K562 (cell line): ENCODE data around the gene LRMDA. TPM values are rescaled to one million over a fixed set of nuclear protein-coding genes. Genes with fewer than 3 reads are reported as not detected.

Experiments
- ATAC-seq: fragments of 200-7000 bp; cut with Tn5 transposase; 3 replicates; pipeline ENCODE4 v1.9.1; 2020; ENCODE audit warnings: moderate library complexity
- BruUV-seq: library from RNA; stranded (reverse); fragments of 400-500 nt; replicated peaks from 2 replicates; lab custom pipeline; 2021; lab: Mats Ljungman, UMichigan
- CTCF ChIA-PET: fragments of 300-600 bp; formaldehyde crosslinking; extraction: SDS; loops from one replicate; lab custom pipeline; 2021; ENCODE audit warnings: low intra/inter-chr PET ratio; lab: Yijun Ruan, JAX
- POLR2A ChIA-PET: fragments of 300-600, 350-650 bp; sonication (Branson Sonifier 250); formaldehyde crosslinking; extraction: SDS; loops from one replicate; lab custom pipeline; 2021; ENCODE audit warnings: antibody characterized with exemption, inconsistent platforms; lab: Yijun Ruan, JAX
- DNase-seq, 4 experiments: peaks; one replicate each; pipeline versions ENCODE4 v3.0.0 to v3.0.0-alpha.2; 2011 to 2018; ENCODE audit warnings: low spot score in 3 of 4, mixed read lengths in 3 of 4; ENCODE audit errors: extremely low read depth in 1 of 4
- FAIRE-seq: peaks from 2 replicates; lab custom pipeline; 2011; peaks lifted over from hg19 to GRCh38; lab: Jason Lieb, UNC
- H2AFZ ChIP-seq: 2 replicates; pipeline ENCODE4 v1.6.0; 2011; ENCODE audit warnings: low read depth, low read length, control low read depth, inconsistent platforms
- H3K27ac ChIP-seq: fragments of 200-600 bp; 3 replicates; pipeline ENCODE4 v1.8.0; 2011; ENCODE audit warnings: low read depth, mild to moderate bottlenecking, control low read depth, inconsistent platforms, low read length, moderate library complexity, mixed read lengths; ENCODE audit errors: extremely low read depth
- H3K27me3 ChIP-seq, 2 experiments: fragments of 300-600 bp in 1 of 2; 2 replicates in 1 of 2; 3 replicates in 1 of 2; pipeline versions ENCODE4 v1.6.0 to v1.8.0; 2011; ENCODE audit warnings: inconsistent platforms in 2 of 2, low read length in 2 of 2, mild to moderate bottlenecking in 1 of 2, mixed read lengths in 1 of 2, moderate library complexity in 1 of 2; ENCODE audit not compliant: control insufficient read depth in 2 of 2, insufficient read depth in 2 of 2
- H3K36me3 ChIP-seq: fragments of 300-600 bp; 3 replicates; pipeline ENCODE4 v1.8.0; 2011; ENCODE audit warnings: mild to moderate bottlenecking, low read length, inconsistent platforms; ENCODE audit not compliant: control insufficient read depth, insufficient read depth
- H3K4me1 ChIP-seq, 2 experiments: fragments of 200-600 bp in 1 of 2; replicated peaks in 1 of 2; 2 replicates in 1 of 2; 3 replicates in 1 of 2; pipeline versions ENCODE4 v1.5.1 to v1.8.0; 2011; ENCODE audit warnings: inconsistent platforms in 2 of 2, low read length in 2 of 2, mild to moderate bottlenecking in 1 of 2, mixed read lengths in 1 of 2, moderate library complexity in 1 of 2; ENCODE audit not compliant: control insufficient read depth in 2 of 2, insufficient read depth in 2 of 2
- H3K4me2 ChIP-seq: 2 replicates; pipeline ENCODE4 v1.6.1; 2011; ENCODE audit warnings: low read length, control low read depth, inconsistent platforms, mixed read lengths; ENCODE audit not compliant: insufficient read depth
- H3K4me3 ChIP-seq: fragments of 200-600 bp; sonication (generic), shearing (Covaris generic); 2 replicates; pipeline ENCODE4 v1.5.1; 2016; ENCODE audit warnings: control low read depth, inconsistent platforms
- H3K79me2 ChIP-seq: fragments of 200-600 bp; 3 replicates; pipeline ENCODE4 v1.8.0; 2011; ENCODE audit warnings: low read length, inconsistent platforms; ENCODE audit not compliant: control insufficient read depth, insufficient read depth
- H3K9ac ChIP-seq, 2 experiments: 2 replicates each; pipeline versions ENCODE4 v1.6.0 to v1.6.1; 2011; ENCODE audit warnings: low read depth in 2 of 2, low read length in 2 of 2, control low read depth in 1 of 2, inconsistent platforms in 1 of 2, mild to moderate bottlenecking in 1 of 2, mixed read lengths in 1 of 2; ENCODE audit not compliant: insufficient read depth in 1 of 2
- H3K9me1 ChIP-seq: one replicate; pipeline ENCODE4 v1.6.0; 2011; ENCODE audit warnings: inconsistent platforms, mild to moderate bottlenecking, low read length, moderate library complexity; ENCODE audit not compliant: control insufficient read depth, insufficient read depth
- H3K9me3 ChIP-seq: replicated peaks from 2 replicates; pipeline ENCODE4 v1.5.1; 2011; ENCODE audit warnings: low read depth, low read length, inconsistent platforms; ENCODE audit not compliant: control insufficient read depth, insufficient read depth
- H4K20me1 ChIP-seq: replicated peaks from 2 replicates; pipeline ENCODE4 v1.6.1; 2011; ENCODE audit warnings: low read length, inconsistent platforms, mixed read lengths; ENCODE audit not compliant: control insufficient read depth, insufficient read depth
- ADNP ChIP-seq: fragments of 200-800 bp; sonication (Bioruptor generic); IDR thresholded peaks from 2 replicates; pipeline ENCODE4 v1.6.1; 2016; ENCODE audit warnings: missing genetic modification characterization, missing compliant biosample characterization
- CTCF ChIP-seq, 3 experiments: IDR thresholded peaks in 2 of 3; conservative IDR thresholded peaks in 1 of 3; 2 replicates each; pipeline ENCODE4 v1.5.1; 2011 to 2012; ENCODE audit warnings: low read length in 3 of 3, mild to moderate bottlenecking in 3 of 3, control low read depth in 2 of 3, improper control_type of control experiment in 1 of 3, inconsistent platforms in 1 of 3, low read depth in 1 of 3, mixed read lengths in 1 of 3, moderate library complexity in 1 of 3; ENCODE audit not compliant: insufficient read depth in 2 of 3
- FOSL1 ChIP-seq: fragments of 200-800 bp; sonication (Bioruptor generic); conservative IDR thresholded peaks from 2 replicates; pipeline ENCODE4 v1.6.1; 2016; ENCODE audit warnings: missing genetic modification characterization, missing compliant biosample characterization
- MAFG ChIP-seq: fragments of 450-650 bp; conservative IDR thresholded peaks from 2 replicates; pipeline ENCODE4 v1.6.1; 2016; ENCODE audit warnings: missing genetic modification characterization, missing compliant biosample characterization
- SRSF7 ChIP-seq: fragments of 200-400 bp; formaldehyde crosslinking; optimal IDR thresholded peaks from 2 replicates; pipeline ENCODE3; 2017; ENCODE audit warnings: mild to moderate bottlenecking, low read depth, low read length
- TAF7 ChIP-seq: fragments of 450-650 bp; IDR thresholded peaks from 2 replicates; pipeline ENCODE4 v1.6.1; 2016; ENCODE audit warnings: missing genetic modification characterization, missing compliant biosample characterization
- ZNF408 ChIP-seq: fragments of 250-450 bp; sonication (Bioruptor Pico); IDR thresholded peaks from 2 replicates; pipeline ENCODE4 v1.4.0; 2020; ENCODE audit warnings: low read depth, mild to moderate bottlenecking, moderate library complexity
- ZNF77 ChIP-seq: fragments of 250-450 bp; sonication (Bioruptor Pico); IDR thresholded peaks from 2 replicates; pipeline ENCODE4 v1.5.0; 2020
- ZNF79 ChIP-seq: fragments of 250-450 bp; sonication (Bioruptor Pico); IDR thresholded peaks from 2 replicates; pipeline ENCODE4 v1.4.0; 2020; ENCODE audit warnings: low read depth, mild to moderate bottlenecking, moderate library complexity
- WGBS: fragments of 100-300 bp; shearing (Covaris generic); methylation state at CpG from one replicate; pipeline ENCODE4 v1.1.6; 2016; ENCODE audit warnings: low coverage, mixed read lengths; ENCODE audit not compliant: insufficient coverage; ENCODE audit errors: missing lambda C conversion rate; 5-methylcytosine and 5-hydroxymethylcytosine counted together
- in situ Hi-C: fragments of 300-500 bp; cut with MboI; formaldehyde crosslinking; loops from 4 replicates; pipeline ENCODE4 v1.15.0; 2018; ENCODE audit warnings: inconsistent platforms, mixed read lengths
- intact Hi-C: fragments of 100-400 bp; cut with micrococcal nuclease; formaldehyde crosslinking; loops from 2 replicates; pipeline ENCODE4 v1.14.2; 2022
- polyA plus RNA-seq, 8 experiments: library from polyadenylated mRNA; depleted of rRNA in 4 of 8; stranded (reverse) in 5 of 8; unstranded in 3 of 8; fragments of >200 nt; fragmentation: Nextera tagmentation in 2 of 8; fragmentation: Illumina TruSeq in 1 of 8; extraction: Ambion mirVana in 2 of 8; extraction: Trizol in 1 of 8; gene quantifications; 2 replicates each; pipeline versions ENCODE4 v1.2.1 to v1.2.3, GENCODE V29; 2011 to 2014; ENCODE audit warnings: inconsistent platforms in 1 of 8, missing spikeins in 1 of 8
- total RNA-seq, 7 experiments: library from RNA; depleted of rRNA in 6 of 7; stranded (reverse); fragments of >200 nt in 6 of 7; fragmentation: Illumina TruSeq in 2 of 7; extraction: Trizol in 2 of 7; gene quantifications; 2 replicates each; pipeline versions ENCODE4 v1.2.1 to v1.2.3, GENCODE V29; 2011 to 2021; ENCODE audit warnings: low replicate concordance in 1 of 7
- TF ChIP-seq, protein P1 (sequence below): fragments of 450-650 bp; IDR thresholded peaks from 2 replicates; pipeline ENCODE4 v1.6.1; 2016; ENCODE audit warnings: low read depth
- TF ChIP-seq, protein P2 (sequence below): fragments of 200-800 bp; sonication (Bioruptor generic); IDR thresholded peaks from 2 replicates; pipeline ENCODE4 v1.6.1; 2017; ENCODE audit warnings: missing genetic modification characterization, missing compliant biosample characterization

The LRMDA gene
- total and polyA plus RNA-seq, 9 of the 15 experiments (the other 6 are each of a cell fraction or from before 2014, with no cell fraction given), result 0.25 TPM; not detected in 8

- intact Hi-C loops, result no loop called here
- Histone ChIP-seq H4K20me1 (no peaks in the 10 kb centered on the region), H2AFZ (no peak overlapping the region), H3K79me2 (no peaks in the 10 kb centered on the region), H3K9me1 (no peaks in the 10 kb centered on the region), H3K27me3 (no peaks in the 10 kb centered on the region), H3K4me1 (no peaks in the 10 kb centered on the region), H3K36me3 (no peaks in the 10 kb centered on the region), H3K4me3 (no peak overlapping the region), H3K9me3 (no peaks in the 10 kb centered on the region), H3K4me2 (no peak overlapping the region), H3K27ac (no peak overlapping the region), H3K9ac (no peak overlapping the region)
- ATAC-seq (no peak), DNase-seq (no peak), FAIRE-seq (no peak)
- BruUV-seq, result no TSS peak
- WGBS, result under 1% methylated on average over 6 of the region's 6 CpGs
- CTCF ChIA-PET, result no interaction called here
- POLR2A ChIA-PET, result interaction anchor here (0.5 kb wide), 1 partner anchor 614 kb away, joined by 3 read pairs; no protein-coding TSS in a partner anchor
- in situ Hi-C loops, result no loop called here
- TF ChIP-seq SRSF7 (no peak), ZNF408 (CRISPR knock-in tag) (no peak), ADNP (tag) (no peak), CTCF (IDR thresholded peaks at IDR 0.05 in 2 of 3, conservative IDR thresholded peaks at IDR 0.05 in 1 of 3; ENCODE audit: insufficient read depth in 2 of 3, low read depth in 1 of 3, low read length in 3 of 3) (no peak), ZNF77 (CRISPR knock-in tag) (no peak), TAF7 (tag) (no peak), ZNF79 (CRISPR knock-in tag) (no peak), MAFG (tag) (no peak), FOSL1 (no peak)
- TF ChIP-seq, protein P1, sequence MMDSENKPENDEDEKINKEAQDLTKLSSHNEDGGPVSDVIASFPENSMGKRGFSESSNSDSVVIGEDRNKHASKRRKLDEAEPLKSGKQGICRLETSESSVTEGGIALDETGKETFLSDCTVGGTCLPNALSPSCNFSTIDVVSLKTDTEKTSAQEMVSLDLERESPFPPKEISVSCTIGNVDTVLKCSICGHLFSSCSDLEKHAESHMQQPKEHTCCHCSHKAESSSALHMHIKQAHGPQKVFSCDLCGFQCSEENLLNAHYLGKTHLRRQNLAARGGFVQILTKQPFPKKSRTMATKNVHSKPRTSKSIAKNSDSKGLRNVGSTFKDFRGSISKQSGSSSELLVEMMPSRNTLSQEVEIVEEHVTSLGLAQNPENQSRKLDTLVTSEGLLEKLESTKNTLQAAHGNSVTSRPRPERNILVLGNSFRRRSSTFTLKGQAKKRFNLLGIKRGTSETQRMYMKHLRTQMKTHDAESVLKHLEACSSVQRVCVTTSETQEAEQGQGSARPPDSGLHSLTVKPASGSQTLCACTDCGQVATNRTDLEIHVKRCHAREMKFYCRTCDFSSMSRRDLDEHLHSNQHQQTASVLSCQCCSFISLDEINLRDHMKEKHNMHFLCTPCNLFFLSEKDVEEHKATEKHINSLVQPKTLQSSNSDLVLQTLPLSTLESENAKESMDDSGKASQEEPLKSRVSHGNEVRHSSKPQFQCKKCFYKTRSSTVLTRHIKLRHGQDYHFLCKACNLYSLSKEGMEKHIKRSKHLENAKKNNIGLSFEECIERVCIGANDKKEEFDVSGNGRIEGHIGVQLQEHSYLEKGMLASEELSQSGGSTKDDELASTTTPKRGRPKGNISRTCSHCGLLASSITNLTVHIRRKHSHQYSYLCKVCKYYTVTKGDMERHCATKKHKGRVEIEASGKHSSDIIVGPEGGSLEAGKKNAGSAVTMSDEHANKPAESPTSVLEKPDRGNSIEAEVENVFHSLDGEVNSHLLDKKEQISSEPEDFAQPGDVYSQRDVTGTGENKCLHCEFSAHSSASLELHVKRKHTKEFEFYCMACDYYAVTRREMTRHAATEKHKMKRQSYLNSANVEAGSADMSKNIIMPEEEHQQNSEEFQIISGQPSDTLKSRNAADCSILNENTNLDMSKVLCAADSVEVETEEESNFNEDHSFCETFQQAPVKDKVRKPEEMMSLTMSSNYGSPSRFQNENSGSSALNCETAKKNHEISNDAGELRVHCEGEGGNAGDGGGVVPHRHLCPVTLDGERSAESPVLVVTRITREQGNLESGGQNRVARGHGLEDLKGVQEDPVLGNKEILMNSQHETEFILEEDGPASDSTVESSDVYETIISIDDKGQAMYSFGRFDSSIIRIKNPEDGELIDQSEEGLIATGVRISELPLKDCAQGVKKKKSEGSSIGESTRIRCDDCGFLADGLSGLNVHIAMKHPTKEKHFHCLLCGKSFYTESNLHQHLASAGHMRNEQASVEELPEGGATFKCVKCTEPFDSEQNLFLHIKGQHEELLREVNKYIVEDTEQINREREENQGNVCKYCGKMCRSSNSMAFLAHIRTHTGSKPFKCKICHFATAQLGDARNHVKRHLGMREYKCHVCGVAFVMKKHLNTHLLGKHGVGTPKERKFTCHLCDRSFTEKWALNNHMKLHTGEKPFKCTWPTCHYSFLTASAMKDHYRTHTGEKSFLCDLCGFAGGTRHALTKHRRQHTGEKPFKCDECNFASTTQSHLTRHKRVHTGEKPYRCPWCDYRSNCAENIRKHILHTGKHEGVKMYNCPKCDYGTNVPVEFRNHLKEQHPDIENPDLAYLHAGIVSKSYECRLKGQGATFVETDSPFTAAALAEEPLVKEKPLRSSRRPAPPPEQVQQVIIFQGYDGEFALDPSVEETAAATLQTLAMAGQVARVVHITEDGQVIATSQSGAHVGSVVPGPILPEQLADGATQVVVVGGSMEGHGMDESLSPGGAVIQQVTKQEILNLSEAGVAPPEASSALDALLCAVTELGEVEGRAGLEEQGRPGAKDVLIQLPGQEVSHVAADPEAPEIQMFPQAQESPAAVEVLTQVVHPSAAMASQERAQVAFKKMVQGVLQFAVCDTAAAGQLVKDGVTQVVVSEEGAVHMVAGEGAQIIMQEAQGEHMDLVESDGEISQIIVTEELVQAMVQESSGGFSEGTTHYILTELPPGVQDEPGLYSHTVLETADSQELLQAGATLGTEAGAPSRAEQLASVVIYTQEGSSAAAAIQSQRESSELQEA, result no peak
- TF ChIP-seq, protein P2, sequence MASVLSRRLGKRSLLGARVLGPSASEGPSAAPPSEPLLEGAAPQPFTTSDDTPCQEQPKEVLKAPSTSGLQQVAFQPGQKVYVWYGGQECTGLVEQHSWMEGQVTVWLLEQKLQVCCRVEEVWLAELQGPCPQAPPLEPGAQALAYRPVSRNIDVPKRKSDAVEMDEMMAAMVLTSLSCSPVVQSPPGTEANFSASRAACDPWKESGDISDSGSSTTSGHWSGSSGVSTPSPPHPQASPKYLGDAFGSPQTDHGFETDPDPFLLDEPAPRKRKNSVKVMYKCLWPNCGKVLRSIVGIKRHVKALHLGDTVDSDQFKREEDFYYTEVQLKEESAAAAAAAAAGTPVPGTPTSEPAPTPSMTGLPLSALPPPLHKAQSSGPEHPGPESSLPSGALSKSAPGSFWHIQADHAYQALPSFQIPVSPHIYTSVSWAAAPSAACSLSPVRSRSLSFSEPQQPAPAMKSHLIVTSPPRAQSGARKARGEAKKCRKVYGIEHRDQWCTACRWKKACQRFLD, result no peak
Observed at GRCh38 chr10:76324283-76324682, 892.9 kb downstream of the LRMDA start.
